GM18511 (cell line): ENCODE data around the gene SORCS1.

Experiments
- ATAC-seq: cut with Tn5 transposase; IDR thresholded peaks from one replicate; pipeline ENCODE4 v1.9.1; 2021; ENCODE audit warnings: mild to moderate bottlenecking, moderate library complexity; ENCODE audit not compliant: unreplicated experiment

The SORCS1 gene

DNA sequence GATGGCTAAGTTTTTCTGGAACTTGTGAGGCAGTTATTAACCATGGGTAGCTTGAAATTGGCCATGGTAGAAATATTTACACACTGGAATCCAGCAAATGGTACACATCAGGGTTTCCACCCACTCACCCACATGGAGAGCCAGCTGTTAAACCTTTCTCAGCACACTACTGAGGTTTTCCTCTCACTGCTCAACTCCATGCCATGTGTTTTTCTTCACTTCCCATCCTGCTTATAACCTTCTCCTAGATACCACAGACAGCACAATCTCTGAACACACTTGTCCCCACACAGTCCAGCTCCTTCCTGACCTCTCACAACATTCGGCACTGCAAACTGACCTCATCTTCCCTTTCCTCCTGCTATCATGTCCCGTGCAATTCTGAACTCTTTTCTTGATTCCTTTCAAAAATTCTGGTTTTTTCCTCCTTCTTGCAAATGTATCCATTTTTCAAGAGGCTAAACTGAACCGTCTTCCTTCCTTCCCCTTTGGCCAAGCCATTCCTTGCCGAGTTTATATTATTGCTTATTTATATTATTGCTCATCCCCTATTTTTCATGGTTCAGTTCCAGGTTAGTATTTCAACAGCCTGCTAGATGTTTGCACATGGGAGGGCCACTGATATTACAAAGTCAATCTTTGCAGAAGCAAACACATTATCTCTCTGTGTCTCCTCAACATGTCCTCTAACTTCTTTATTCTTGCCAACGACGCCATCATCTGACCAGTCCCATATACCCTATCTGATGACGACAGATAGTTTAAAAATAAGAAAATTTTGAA lies 606.4 kb downstream of the SORCS1 start:
- no peak for ATAC-seq

DNA sequence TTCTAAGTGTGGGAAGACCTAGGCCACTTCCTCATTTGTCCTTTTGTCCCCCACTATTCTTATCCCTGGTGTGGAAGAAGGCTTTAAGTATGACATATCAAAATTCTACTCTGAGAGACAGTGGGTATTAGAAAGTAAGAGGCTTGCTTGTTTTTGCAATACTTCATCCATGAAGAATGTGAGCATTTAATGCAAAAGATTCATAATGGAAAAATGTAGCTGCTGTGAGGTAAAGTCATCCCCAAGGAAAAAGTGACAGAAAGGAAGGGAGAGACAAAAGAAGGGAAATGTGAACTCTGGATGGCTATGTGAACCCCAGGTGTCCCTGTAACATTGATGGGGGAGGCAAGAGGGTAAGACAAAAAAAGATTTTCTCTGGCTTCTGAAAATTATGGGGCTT lies 607.5 kb downstream of the SORCS1 start:
- no peak for ATAC-seq

DNA sequence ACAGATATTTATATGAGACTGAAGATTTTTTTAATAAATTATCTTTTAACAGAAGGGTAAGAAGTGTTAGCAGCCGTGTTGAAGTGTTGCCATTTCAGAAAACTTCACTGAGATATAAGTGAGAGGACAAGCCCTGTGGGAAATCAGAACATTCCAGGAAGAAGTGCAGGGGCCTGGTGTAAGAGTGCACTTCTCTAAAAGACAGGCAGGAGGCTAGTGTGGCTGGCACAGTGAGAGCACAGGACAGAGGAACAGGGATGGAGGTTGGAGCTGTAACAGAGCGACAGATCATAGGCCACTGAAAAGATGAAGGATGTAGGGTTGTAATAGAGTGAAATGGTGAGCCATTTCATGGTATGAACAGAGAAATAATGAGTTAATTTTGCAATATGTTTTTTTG lies 608.9 kb downstream of the SORCS1 start:
- ATAC-seq = no peak

DNA sequence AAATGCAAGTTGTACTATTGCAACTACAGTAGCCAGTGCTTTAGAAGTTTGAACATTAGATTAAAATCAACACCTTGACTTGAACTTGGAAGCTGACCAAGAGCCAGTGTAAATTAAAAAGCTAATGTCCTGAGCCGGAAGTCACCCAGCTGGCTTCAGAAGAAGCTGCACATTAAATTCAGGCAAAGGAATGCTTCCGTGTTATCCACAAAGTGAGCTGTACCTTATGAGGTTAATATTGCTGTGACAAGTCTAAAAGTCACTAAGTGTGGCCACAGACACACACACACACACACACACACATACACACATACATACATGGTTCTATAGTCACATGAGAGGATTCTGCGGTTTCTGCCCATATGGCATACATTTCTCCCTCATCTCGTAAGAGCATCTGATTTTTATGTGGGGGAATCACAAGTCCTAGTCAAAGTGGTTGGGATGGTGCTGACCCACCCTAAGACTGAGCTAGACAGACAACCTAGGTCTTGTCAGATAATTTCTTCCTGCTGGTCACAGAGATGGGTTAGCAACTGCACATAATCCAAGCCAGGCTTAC lies 612.9 kb downstream of the SORCS1 start:
- ATAC-seq = no peak

DNA sequence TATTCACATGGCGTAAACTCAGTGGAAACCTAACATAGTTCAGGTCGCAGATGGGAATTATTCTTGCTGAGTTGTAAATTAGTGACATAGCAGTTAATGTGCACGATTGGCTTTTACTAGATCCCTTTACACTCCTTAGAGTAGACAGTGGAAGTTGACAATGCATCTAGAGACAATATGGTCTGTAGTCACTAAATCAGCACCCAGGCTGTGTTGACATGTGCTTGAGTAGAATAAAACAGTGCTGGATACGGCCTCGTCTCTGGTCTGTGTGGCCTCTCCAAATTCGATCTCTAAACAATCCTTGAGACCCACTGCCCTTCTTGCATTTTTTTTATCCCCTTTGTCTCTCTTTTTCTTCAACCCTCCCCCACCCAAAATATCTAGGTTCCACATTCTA lies 615.7 kb downstream of the SORCS1 start:
- no peak for ATAC-seq

DNA sequence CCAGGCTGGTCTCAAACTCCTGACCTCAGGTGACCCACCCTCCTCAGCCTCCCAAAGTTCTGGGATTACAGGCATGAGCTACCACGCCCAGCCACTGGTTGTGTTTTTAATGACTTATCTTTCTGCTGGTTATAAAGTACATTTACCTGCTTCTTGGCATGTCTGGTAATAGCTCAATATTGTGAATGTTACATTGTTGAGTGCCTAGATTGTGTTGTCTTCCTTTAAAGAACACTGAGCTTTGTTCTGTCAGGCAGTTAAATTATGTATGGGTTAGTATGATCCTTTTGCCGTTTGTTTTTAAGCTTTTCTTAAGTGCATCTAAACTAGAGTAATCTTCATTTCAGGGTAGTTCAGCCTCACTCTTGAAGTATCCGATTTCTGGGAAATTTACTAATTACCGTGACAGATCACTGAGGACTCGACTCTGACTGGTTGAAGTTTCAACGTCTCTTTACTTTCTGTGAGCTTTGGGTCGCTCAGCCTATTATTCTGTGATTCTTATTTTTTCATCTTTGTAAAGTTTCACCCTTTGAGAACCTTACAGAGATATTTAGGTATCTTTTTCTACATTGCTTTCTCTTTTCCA lies 617.4 kb downstream of the SORCS1 start:
- ATAC-seq = no peak

DNA sequence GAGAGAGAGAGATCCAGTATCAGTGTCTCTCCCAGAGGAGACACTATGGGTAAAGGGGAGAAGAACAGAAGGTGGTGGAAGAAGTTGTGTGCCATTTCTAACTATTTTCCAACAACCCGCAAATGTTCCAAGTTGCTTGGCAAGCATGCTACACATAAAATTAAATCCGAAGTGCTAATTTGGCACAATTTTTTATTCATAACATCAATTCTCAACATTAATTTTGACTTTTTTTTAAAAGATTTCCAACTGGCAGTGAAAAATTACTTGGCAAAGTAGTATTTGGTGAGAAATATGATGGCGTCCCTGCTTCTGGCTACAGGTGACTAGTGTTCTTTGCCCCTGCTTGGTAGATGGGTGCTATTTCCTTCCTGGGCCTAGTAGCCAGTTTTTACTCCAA lies 622.0 kb downstream of the SORCS1 start:
- no peak for ATAC-seq

DNA sequence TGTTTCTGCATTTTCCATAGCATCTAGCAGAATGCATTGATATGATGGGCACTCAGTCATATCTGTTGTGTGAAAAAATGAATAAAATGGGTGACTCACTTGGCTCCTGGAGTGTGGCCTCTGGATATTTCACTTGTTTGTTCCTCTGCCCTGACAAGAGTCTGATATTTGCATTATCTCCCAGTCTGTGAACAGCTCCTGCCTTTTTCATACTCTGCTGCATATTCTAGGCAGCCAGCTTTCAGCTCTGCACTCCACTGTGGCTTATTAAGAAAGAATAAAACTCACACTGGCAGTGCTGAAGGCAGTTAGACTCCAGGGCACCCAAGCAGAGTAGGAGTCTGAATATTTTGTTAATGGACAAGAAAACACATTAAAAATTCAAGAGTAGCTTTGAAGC lies 623.9 kb downstream of the SORCS1 start:
- ATAC-seq = no peak

DNA sequence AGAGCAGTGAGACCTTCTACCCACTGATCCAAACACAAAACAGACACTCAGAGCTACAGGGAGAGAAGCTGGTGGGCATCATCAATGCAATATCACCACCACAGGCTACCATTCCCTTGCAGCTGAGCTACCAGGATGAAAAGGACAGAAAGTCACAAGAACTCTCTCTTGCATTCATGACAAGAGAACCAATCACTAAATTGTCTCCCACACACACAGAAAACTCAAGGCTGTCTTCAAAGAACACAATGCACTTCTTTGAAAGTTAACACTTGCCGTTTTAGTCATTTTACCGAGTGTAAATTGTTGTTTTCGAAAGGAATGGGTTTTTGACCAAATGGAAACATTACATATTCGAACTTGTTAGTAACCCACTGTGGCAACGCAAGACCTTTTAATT lies 626.6 kb downstream of the SORCS1 start:
- no peak for ATAC-seq

DNA sequence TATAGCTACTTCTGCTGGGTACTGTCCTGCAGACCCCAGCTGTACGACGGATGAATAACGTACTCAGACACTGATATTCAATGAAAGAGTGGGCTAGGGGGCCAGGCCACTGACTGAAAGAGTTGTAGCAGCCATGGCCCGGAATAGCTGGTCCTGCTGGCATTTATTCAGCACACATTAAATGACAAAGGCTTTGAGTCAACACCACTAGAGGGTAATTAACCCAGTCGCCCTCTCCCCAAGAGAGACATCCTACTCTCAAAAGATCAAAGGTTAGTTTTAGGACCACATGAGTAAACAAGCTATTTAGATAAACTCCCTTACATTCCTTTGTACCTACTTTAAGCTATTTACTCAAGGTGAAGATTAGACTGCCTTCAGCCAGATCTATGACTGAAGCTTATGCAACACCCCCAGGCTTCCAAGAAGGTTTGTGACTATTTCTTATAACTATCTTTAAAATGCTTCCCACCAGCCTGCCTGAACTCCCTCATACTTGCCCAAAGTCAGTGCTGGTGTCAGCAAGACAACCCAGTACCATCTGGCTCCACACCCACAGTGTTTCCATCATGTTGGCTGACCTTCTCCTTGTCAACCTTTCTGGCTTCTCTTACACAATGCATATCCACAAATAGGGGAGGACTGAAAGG lies 629.1 kb downstream of the SORCS1 start:
- ATAC-seq = no peak

DNA sequence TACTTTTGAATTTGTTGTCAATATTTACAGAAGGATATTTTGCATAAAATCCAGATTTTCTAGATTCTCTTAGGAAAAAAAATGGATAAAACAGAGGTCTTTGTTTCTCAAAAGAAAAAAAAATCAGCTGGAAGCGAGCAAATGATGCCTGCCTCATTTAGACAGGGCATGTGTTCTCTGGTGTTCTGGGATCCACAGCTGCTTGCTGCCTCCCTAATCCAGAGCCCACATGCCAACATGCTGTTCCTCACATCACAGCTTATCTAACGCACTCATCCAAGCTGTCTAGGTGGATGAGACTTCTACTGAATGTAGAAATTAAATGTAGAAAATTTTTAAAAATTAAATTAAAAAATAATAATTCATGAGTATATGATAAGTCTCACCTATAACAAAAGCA lies 630.1 kb downstream of the SORCS1 start:
- ATAC-seq = no peak

DNA sequence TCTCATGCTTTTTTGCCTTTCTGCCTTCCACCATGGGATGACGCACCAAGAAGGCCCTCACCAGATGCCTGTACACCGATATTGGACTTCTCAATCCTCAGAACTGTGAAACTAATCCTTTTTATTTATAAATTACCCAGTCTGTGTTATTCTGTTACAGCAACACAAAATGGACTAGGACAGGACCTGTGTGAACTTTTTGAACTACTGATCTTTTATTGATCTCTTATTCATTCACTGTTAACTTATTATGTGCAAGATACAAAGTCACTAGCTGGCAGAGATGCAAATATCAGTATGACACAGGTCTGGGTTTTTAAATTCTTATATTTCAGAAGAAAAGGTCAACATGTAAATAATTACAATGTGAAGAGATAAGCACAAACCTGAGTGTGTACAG lies 635.8 kb downstream of the SORCS1 start:
- ATAC-seq = no peak

DNA sequence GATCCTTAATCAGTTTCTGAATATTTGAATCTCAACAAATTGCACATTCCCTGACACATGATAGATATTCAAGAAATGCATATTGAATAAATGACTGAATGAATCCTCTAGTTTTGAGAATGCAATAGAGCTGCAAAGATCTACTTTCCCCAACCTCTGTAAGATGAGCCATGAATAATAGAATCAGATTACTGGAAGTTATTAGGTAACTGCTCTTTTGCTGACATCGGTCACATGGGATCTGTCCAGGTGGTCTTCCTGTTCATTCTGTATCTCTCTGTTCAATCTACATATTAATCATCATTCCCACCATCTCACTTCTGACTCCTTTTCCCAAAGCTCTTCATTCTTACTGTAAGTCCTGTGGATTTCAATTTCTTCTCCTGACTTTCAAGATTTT lies 638.7 kb downstream of the SORCS1 start:
- ATAC-seq = no peak
